ENCODE results near the gene CHD5. TPM values are rescaled to one million over a fixed set of nuclear protein-coding genes. Genes with fewer than 3 reads are reported as not detected.

The CHD5 gene
- total and polyA plus RNA-seq, 2 of the 4 experiments (the other 2 are of a cell fraction) = under 0.01 to 0.09 TPM

DNA sequence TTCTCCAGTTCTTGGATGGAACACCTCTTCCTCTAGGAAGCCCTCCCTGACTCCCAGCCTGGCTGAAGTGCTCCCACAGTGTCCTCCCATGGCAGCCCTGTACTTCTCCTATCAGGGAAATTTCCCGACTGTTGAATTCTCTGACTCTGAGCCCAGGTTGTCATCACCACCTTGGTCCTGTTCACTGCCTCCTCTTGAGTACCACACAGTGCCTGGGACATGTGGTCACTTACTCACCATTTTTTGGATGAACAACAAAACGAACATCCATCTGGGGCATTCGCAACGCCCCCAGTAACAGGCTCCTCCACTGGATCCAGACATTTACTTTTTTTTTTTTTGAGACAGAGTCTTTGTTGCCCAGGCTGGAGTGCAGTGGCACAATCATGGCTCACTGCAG is 37.4 kb downstream of the CHD5 start:
- Histone ChIP-seq H3K27ac (ENCODE audit: insufficient read depth, low read length) (no peak overlapping the region), H4K5ac (ENCODE audit: low read depth, low read length) (no peak overlapping the region), H3K14ac (replicated peaks; ENCODE audit: low read depth, low read length) (no peak overlapping the region), H4K91ac (ENCODE audit: insufficient read depth, low read depth, low read length) (no peak overlapping the region), H2BK15ac (ENCODE audit: low read depth, low read length) (no peak overlapping the region), H3K4me1 (ENCODE audit: control insufficient read depth, insufficient read depth, low read length) (no peaks in the 10 kb centered on the region), H3K9me3 (ENCODE audit: control insufficient read depth, insufficient read depth, low read length) (no peaks in the 10 kb centered on the region), H2AK5ac (ENCODE audit: low read depth, low read length) (no peak overlapping the region), H3K36me3 (ENCODE audit: control insufficient read depth, insufficient read depth, low read length) (no peaks in the 10 kb centered on the region), H2BK20ac (ENCODE audit: low read depth, low read length) (no peak overlapping the region), H2AFZ (replicated peaks; ENCODE audit: low read length, poor library complexity) (no peak overlapping the region), H4K20me1 (ENCODE audit: insufficient read depth, low read length) (no peaks in the 10 kb centered on the region), H3K9ac (ENCODE audit: low read depth, low read length) (no peak overlapping the region), H4K8ac (ENCODE audit: low read depth in 2 of 2, low read length in 2 of 2) (no peak overlapping the region), H3K4ac (ENCODE audit: low read depth, low read length) (no peak overlapping the region), H3K23ac (ENCODE audit: low read depth, low read length) (no peak overlapping the region), H3K79me1 (ENCODE audit: low read depth in 1 of 2, low read length in 2 of 2) (no peaks in the 10 kb centered on the region), H2BK5ac (ENCODE audit: low read depth, low read length, poor library complexity, severe bottlenecking) (no peak overlapping the region), H3K56ac (ENCODE audit: extremely low read depth, insufficient read depth, low read length) (no peak overlapping the region), H3K4me2 (ENCODE audit: low read depth, low read length) (no peak overlapping the region), H3K18ac (ENCODE audit: low read depth, low read length) (no peak overlapping the region), H2BK120ac (ENCODE audit: low read depth, low read length) (no peak overlapping the region), H3K9me1 (ENCODE audit: insufficient read depth, low read length) (no peaks in the 10 kb centered on the region), H3K4me3 (ENCODE audit: insufficient read depth, low read depth, low read length) (no peak overlapping the region), H3K27me3 (ENCODE audit: control insufficient read depth, insufficient read depth, low read length) (peaks cover 38% of the 10 kb centered on the region), H2AK9ac (replicated peaks; ENCODE audit: low read depth, low read length, poor library complexity) (no peak overlapping the region)
- no peak for DNase-seq
- ATAC-seq (ENCODE audit: low read depth) = no peak
- POLR2A ChIA-PET (ENCODE audit: unreplicated experiment) = no interaction called here
- CTCF ChIA-PET = no interaction called here
- intact Hi-C loops (cut with micrococcal nuclease) (no loop called here), in situ Hi-C loops (cut with MboI; ENCODE audit: low sequenced_read_pairs) (no loop called here), dilution Hi-C loops (cut with HindIII; ENCODE audit: low sequenced_read_pairs, unreplicated experiment) (no loop called here)
- TF ChIP-seq, protein P1, sequence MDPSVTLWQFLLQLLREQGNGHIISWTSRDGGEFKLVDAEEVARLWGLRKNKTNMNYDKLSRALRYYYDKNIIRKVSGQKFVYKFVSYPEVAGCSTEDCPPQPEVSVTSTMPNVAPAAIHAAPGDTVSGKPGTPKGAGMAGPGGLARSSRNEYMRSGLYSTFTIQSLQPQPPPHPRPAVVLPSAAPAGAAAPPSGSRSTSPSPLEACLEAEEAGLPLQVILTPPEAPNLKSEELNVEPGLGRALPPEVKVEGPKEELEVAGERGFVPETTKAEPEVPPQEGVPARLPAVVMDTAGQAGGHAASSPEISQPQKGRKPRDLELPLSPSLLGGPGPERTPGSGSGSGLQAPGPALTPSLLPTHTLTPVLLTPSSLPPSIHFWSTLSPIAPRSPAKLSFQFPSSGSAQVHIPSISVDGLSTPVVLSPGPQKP (IDR thresholded peaks at IDR 0.05; ENCODE audit: borderline replicate concordance, low read depth, low read length) = no peak
- TF ChIP-seq BHLHE40 (IDR thresholded peaks at IDR 0.05; ENCODE audit: low read depth, low read length) (no peak), RFX5 (IDR thresholded peaks at IDR 0.05; ENCODE audit: low read depth, low read length) (no peak), MAFK (IDR thresholded peaks at IDR 0.05; ENCODE audit: low read depth, low read length) (no peak), SMC3 (IDR thresholded peaks at IDR 0.05; ENCODE audit: low read depth, low read length) (no peak), NFE2L2 (IDR thresholded peaks at IDR 0.05; ENCODE audit: low read depth, low read length) (no peak), MXI1 (IDR thresholded peaks at IDR 0.05; ENCODE audit: borderline replicate concordance, low read depth, low read length) (no peak), CEBPB (IDR thresholded peaks at IDR 0.05; ENCODE audit: low read depth, low read length) (no peak), MAZ (IDR thresholded peaks at IDR 0.05; ENCODE audit: borderline replicate concordance, low read depth, low read length) (no peak), CTCF (conservative IDR thresholded peaks at IDR 0.05; ENCODE audit: low read depth, low read length) (no peak)
- 52% methylated on average over 4 of the region's 4 CpGs; no CpG with 5 or more reads in 1 of the 2 experiments for WGBS, 2 experiments (ENCODE audit: extremely low coverage in 2 of 2, insufficient read length in 1 of 2)
- no TSS peak for BruUV-seq (replicated peaks)

Data from IMR-90 (cell line).